ENCODE data around the gene LRRK1.

LRRK1 gene

GRCh38 chr15:100980410-100981046 lies 61.4 kb downstream of the LRRK1 start:
- DNase-seq (ENCODE audit: insufficient read length, low spot score) (no peak), FAIRE-seq (no peak)
- TF ChIP-seq POU2F2 (IDR thresholded peaks at IDR 0.05; ENCODE audit: low read depth, low read length) (no peak), TAF1 (IDR thresholded peaks at IDR 0.05; ENCODE audit: low read depth, low read length) (no peak), PAX5 (IDR thresholded peaks at IDR 0.05; ENCODE audit: insufficient read depth, low read length, severe bottlenecking) (no peak)

GRCh38 chr15:100981086-100981485 lies 61.9 kb downstream of the LRRK1 start:
- FAIRE-seq (peak; percentile 16), DNase-seq (ENCODE audit: insufficient read length, low spot score) (no peak)
- TF ChIP-seq PAX5 (IDR thresholded peaks at IDR 0.05; ENCODE audit: insufficient read depth, low read length, severe bottlenecking) (no peak), POU2F2 (IDR thresholded peaks at IDR 0.05; ENCODE audit: low read depth, low read length) (no peak; the same call in 1 of the 2 replicates), POLR2A (IDR thresholded peaks at IDR 0.05; ENCODE audit: low read depth, low read length) (no peak), TAF1 (IDR thresholded peaks at IDR 0.05; ENCODE audit: low read depth, low read length) (no peak), SPI1 (IDR thresholded peaks at IDR 0.05; ENCODE audit: low read depth, low read length) (no peak), POLR2AphosphoS5 (IDR thresholded peaks at IDR 0.05; ENCODE audit: low read depth, low read length) (no peak)

GRCh38 chr15:100983221-100983620 lies 64.1 kb downstream of the LRRK1 start:
- no peak for TF ChIP-seq PAX5 (IDR thresholded peaks at IDR 0.05; ENCODE audit: insufficient read depth, low read length, severe bottlenecking)
- no peak for TF ChIP-seq POU2F2 (IDR thresholded peaks at IDR 0.05; ENCODE audit: low read depth, low read length)
- no peak for TF ChIP-seq SPI1 (IDR thresholded peaks at IDR 0.05; ENCODE audit: low read depth, low read length)
- no peak for TF ChIP-seq POLR2AphosphoS5 (IDR thresholded peaks at IDR 0.05; ENCODE audit: low read depth, low read length)
- TF ChIP-seq TAF1 (IDR thresholded peaks at IDR 0.05; ENCODE audit: low read depth, low read length), result no peak
- no peak for TF ChIP-seq POLR2A (IDR thresholded peaks at IDR 0.05; ENCODE audit: low read depth, low read length)
- no peak for FAIRE-seq
- DNase-seq (ENCODE audit: insufficient read length, low spot score), result no peak

- FAIRE-seq (no peak), DNase-seq (ENCODE audit: insufficient read length, low spot score) (no peak)
- TF ChIP-seq POU2F2 (IDR thresholded peaks at IDR 0.05; ENCODE audit: low read depth, low read length), result no peak
- no peak for TF ChIP-seq POLR2A (IDR thresholded peaks at IDR 0.05; ENCODE audit: low read depth, low read length)
- TF ChIP-seq SPI1 (IDR thresholded peaks at IDR 0.05; ENCODE audit: low read depth, low read length), result no peak
- TF ChIP-seq POLR2AphosphoS5 (IDR thresholded peaks at IDR 0.05; ENCODE audit: low read depth, low read length), result no peak
- no peak for TF ChIP-seq PAX5 (IDR thresholded peaks at IDR 0.05; ENCODE audit: insufficient read depth, low read length, severe bottlenecking)
- no peak for TF ChIP-seq TAF1 (IDR thresholded peaks at IDR 0.05; ENCODE audit: low read depth, low read length)
Observed at GRCh38 chr15:100985401-100985800, 66.2 kb downstream of the LRRK1 start.

GRCh38 chr15:100986158-100986896 lies 67.2 kb downstream of the LRRK1 start:
- no peak for DNase-seq (ENCODE audit: insufficient read length, low spot score)
- no peak for FAIRE-seq
- TF ChIP-seq TAF1 (IDR thresholded peaks at IDR 0.05; ENCODE audit: low read depth, low read length), result no peak
- no peak for TF ChIP-seq PAX5 (IDR thresholded peaks at IDR 0.05; ENCODE audit: insufficient read depth, low read length, severe bottlenecking)
- no peak for TF ChIP-seq POLR2A (IDR thresholded peaks at IDR 0.05; ENCODE audit: low read depth, low read length)
- TF ChIP-seq POLR2AphosphoS5 (IDR thresholded peaks at IDR 0.05; ENCODE audit: low read depth, low read length), result no peak
- no peak for TF ChIP-seq POU2F2 (IDR thresholded peaks at IDR 0.05; ENCODE audit: low read depth, low read length)
- TF ChIP-seq SPI1 (IDR thresholded peaks at IDR 0.05; ENCODE audit: low read depth, low read length), result no peak

GRCh38 chr15:100987143-100987542 lies 68.0 kb downstream of the LRRK1 start:
- FAIRE-seq (no peak), DNase-seq (ENCODE audit: insufficient read length, low spot score) (no peak)
- TF ChIP-seq POU2F2 (IDR thresholded peaks at IDR 0.05; ENCODE audit: low read depth, low read length), result no peak
- no peak for TF ChIP-seq PAX5 (IDR thresholded peaks at IDR 0.05; ENCODE audit: insufficient read depth, low read length, severe bottlenecking)
- TF ChIP-seq TAF1 (IDR thresholded peaks at IDR 0.05; ENCODE audit: low read depth, low read length), result no peak
- TF ChIP-seq POLR2AphosphoS5 (IDR thresholded peaks at IDR 0.05; ENCODE audit: low read depth, low read length), result no peak

- DNase-seq (ENCODE audit: insufficient read length, low spot score), result no peak
- no peak for TF ChIP-seq POU2F2 (IDR thresholded peaks at IDR 0.05; ENCODE audit: low read depth, low read length)
- no peak for TF ChIP-seq SPI1 (IDR thresholded peaks at IDR 0.05; ENCODE audit: low read depth, low read length)
- no peak for TF ChIP-seq TAF1 (IDR thresholded peaks at IDR 0.05; ENCODE audit: low read depth, low read length)
- peak; percentile 38 for FAIRE-seq
Observed at GRCh38 chr15:100988297-100988696, 69.1 kb downstream of the LRRK1 start.

GRCh38 chr15:100988857-100989256 lies 69.7 kb downstream of the LRRK1 start:
- FAIRE-seq, result no peak
- DNase-seq (ENCODE audit: insufficient read length, low spot score), result no peak
- no peak for TF ChIP-seq POLR2A (IDR thresholded peaks at IDR 0.05; ENCODE audit: low read depth, low read length)

GRCh38 chr15:100994597-100995446 lies 75.7 kb downstream of the LRRK1 start:
- FAIRE-seq, result no peak
- no peak for DNase-seq (ENCODE audit: insufficient read length, low spot score)
- TF ChIP-seq PAX5 (IDR thresholded peaks at IDR 0.05; ENCODE audit: insufficient read depth, low read length, severe bottlenecking) (no peak), SPI1 (IDR thresholded peaks at IDR 0.05; ENCODE audit: low read depth, low read length) (no peak), POLR2A (IDR thresholded peaks at IDR 0.05; ENCODE audit: low read depth, low read length) (no peak), TAF1 (IDR thresholded peaks at IDR 0.05; ENCODE audit: low read depth, low read length) (no peak), POLR2AphosphoS5 (IDR thresholded peaks at IDR 0.05; ENCODE audit: low read depth, low read length) (no peak), POU2F2 (IDR thresholded peaks at IDR 0.05; ENCODE audit: low read depth, low read length) (no peak)

All from GM12891 (cell line).